IMR-90 (cell line): ENCODE measurements around the gene NEK2.

ENCODE experiments used
- CEBPB ChIP-seq: IDR thresholded peaks from 2 replicates; pipeline ENCODE4 v1.6.1; 2012; ENCODE audit warnings: low read depth, low read length, improper control_type of control experiment
- CTCF ChIP-seq: conservative IDR thresholded peaks from 2 replicates; pipeline ENCODE4 v1.5.1; 2012; ENCODE audit warnings: mild to moderate bottlenecking, low read depth, low read length, improper control_type of control experiment
- ELK1 ChIP-seq: fragments of 150-350 bp; IDR thresholded peaks from 2 replicates; pipeline ENCODE4 v1.6.1; 2016; ENCODE audit warnings: low read depth, mild to moderate bottlenecking, low read length, moderate library complexity, borderline replicate concordance
- MXI1 ChIP-seq: IDR thresholded peaks from 2 replicates; pipeline ENCODE4 v1.6.1; 2012; ENCODE audit warnings: low read depth, mild to moderate bottlenecking, low read length, moderate library complexity, borderline replicate concordance
- NFE2L2 ChIP-seq: fragments of 150-350 bp; IDR thresholded peaks from 2 replicates; pipeline ENCODE4 v1.6.1; 2016; ENCODE audit warnings: low read depth, mild to moderate bottlenecking, low read length
- POLR2A ChIP-seq: IDR thresholded peaks from 2 replicates; pipeline ENCODE4 v1.6.1; 2012; ENCODE audit warnings: mild to moderate bottlenecking, low read depth, low read length
- RCOR1 ChIP-seq: IDR thresholded peaks from 2 replicates; pipeline ENCODE4 v1.6.1; 2012; ENCODE audit warnings: mild to moderate bottlenecking, low read length, improper control_type of control experiment; ENCODE audit not compliant: insufficient replicate concordance
- RFX5 ChIP-seq: IDR thresholded peaks from 2 replicates; pipeline ENCODE4 v1.8.0; 2012; ENCODE audit warnings: low read depth, mild to moderate bottlenecking, low read length, moderate library complexity

- TF ChIP-seq CTCF (no peak), ELK1 (no peak), POLR2A (no peak), RFX5 (no peak), CEBPB (no peak), RCOR1 (no peak), MXI1 (no peak), NFE2L2 (no peak)
Observed at GRCh38 chr1:211705467-211706091, 30.2 kb upstream of the NEK2 start.
